Body of pancreas (tissue), 4 donors: ENCODE data around the gene VPS72.

ENCODE experiments used
- CTCF ChIP-seq, 7 experiments: fragments of 450-650 bp in 4 of 7; fragments of 200-600 bp in 3 of 7; sonication (generic) in 3 of 7; IDR thresholded peaks; one replicate each; pipeline ENCODE4 v1.5.1; 2016 to 2019; ENCODE audit warnings: antibody characterized with exemption in 7 of 7
- POLR2A ChIP-seq, 3 donors: fragments of 450-650 bp; IDR thresholded peaks; one replicate each; pipeline ENCODE4 v1.6.1; 2016; ENCODE audit warnings: antibody characterized with exemption in 3 of 3, mild to moderate bottlenecking in 2 of 3

GRCh38 chr1:151146412-151147131 is 43.4 kb downstream of the VPS72 start, which contains the start of gene SEMA6C:
- peak in 1 of 7 experiments; percentile 7 for TF ChIP-seq CTCF (IDR thresholded peaks at IDR 0.05)
- TF ChIP-seq POLR2A (IDR thresholded peaks at IDR 0.05), result peak; percentile 43 to 71 (median 66)
